Activated naive CD8-positive, alpha-beta T cell treated with anti-CD3 and anti-CD28 coated beads for 36 hours (primary cell): ENCODE results near the gene TMEM178A. TPM values are rescaled to one million over a fixed set of nuclear protein-coding genes. Genes with fewer than 3 reads are reported as not detected.

Source experiments
- DNase-seq: peaks from one replicate; pipeline ENCODE4 v3.0.0; 2021
- H3K27ac Mint-ChIP-seq: one replicate; pipeline ENCODE4 v1.8.0; 2022; ENCODE audit warnings: mild to moderate bottlenecking, moderate library complexity, mixed read lengths
- H3K27me3 Mint-ChIP-seq: one replicate; pipeline ENCODE4 v1.8.0; 2022; ENCODE audit warnings: mild to moderate bottlenecking, mixed read lengths
- H3K36me3 Mint-ChIP-seq: one replicate; pipeline ENCODE4 v1.8.0; 2021; ENCODE audit warnings: mild to moderate bottlenecking, mixed read lengths
- H3K4me1 Mint-ChIP-seq: one replicate; pipeline ENCODE4 v1.8.0; 2021; ENCODE audit warnings: mixed read lengths
- H3K4me3 Mint-ChIP-seq: one replicate; pipeline ENCODE4 v1.8.0; 2022; ENCODE audit warnings: mild to moderate bottlenecking, moderate library complexity, mixed read lengths
- H3K9me3 Mint-ChIP-seq: one replicate; pipeline ENCODE4 v1.8.0; 2022; ENCODE audit warnings: mixed read lengths
- total RNA-seq, 2 experiments: library from RNA; stranded (reverse); gene quantifications; one replicate each; pipeline ENCODE4 v1.2.3, GENCODE V29; 2021

TMEM178A gene
- total RNA-seq, 2 experiments from 2014 or later = 0.16 TPM

DNA sequence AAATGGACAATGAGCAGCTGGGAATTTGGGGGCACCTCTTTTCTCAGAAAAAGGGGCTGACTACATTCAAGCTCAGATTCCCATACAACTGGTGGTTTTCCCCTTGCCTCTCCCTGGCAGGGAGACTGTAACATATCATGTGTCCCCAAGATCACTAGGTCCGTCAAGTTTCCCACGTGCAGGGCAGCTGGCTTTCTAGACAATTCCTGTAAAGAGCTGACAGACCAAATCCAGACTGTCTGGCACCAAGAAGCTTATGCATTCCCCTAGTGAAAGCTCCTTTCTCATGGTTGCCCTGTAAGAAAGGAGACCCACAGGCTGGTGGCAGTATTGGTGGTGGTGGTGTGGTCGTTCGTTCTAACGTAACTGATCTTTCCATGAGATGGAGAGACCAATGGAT lies 64.6 kb downstream of the TMEM178A start:
- peaks cover 2% of the 10 kb centered on the region for H3K9me3 Mint-ChIP-seq
- H3K4me3 Mint-ChIP-seq = no peak overlapping the region
- H3K36me3 Mint-ChIP-seq = peaks cover 34% of the 10 kb centered on the region
- H3K27me3 Mint-ChIP-seq = no peaks in the 10 kb centered on the region
- H3K27ac Mint-ChIP-seq = no peak overlapping the region
- DNase-seq = no peak
- H3K4me1 Mint-ChIP-seq = peaks cover 4% of the 10 kb centered on the region

DNA sequence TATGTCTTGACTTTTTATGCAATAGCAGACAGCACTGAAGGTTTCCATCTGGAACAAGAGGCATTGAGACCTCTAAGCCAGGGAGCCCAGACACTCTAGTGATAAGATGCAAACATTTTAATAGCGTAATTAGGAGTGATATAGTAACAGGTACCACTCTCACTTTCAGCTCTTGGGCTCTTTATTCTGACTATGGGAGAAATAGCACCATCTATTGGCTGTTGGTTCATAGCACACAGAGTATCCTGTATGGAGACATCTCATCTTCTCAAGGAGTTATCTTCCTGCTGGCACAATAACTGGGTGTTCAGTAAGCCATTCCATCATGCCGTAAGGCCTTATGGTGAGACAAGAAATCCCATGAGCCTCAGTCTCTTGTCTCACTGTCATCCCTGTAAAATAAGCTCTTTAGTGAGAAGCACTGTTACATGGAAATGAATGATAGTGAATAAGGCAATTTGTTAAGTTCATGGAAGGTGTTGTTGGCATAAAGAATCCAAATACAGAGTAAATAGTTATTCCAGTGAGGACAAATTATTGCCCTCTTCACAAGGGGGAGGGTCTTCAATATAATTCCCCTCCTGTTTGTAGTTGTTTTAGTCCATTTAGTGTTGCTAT lies 65.1 kb downstream of the TMEM178A start:
- H3K4me1 Mint-ChIP-seq = peaks cover 4% of the 10 kb centered on the region
- no peak overlapping the region for H3K4me3 Mint-ChIP-seq
- DNase-seq = no peak
- H3K36me3 Mint-ChIP-seq = peaks cover 39% of the 10 kb centered on the region
- no peak overlapping the region for H3K27ac Mint-ChIP-seq
- H3K9me3 Mint-ChIP-seq = peaks cover 2% of the 10 kb centered on the region
- no peaks in the 10 kb centered on the region for H3K27me3 Mint-ChIP-seq

DNA sequence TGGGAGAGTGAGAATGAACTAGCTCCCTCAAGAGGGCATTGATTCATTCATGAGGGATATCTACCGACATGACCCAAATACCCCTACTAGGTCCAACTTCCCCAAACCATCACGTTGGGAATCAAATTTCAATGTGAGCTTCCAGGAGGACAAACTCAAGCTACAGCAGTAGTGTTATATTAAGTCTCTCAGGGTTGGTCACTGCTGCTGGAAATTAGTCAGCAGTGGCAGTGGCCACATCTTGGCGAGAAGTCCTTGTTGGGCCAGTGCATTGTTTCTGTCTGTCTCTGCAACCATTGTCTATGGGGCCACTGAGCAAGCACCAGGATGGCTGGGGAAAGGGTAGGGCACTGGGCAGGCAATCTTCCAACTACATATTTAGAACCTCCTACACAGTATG lies 65.8 kb downstream of the TMEM178A start:
- H3K9me3 Mint-ChIP-seq = peaks cover 2% of the 10 kb centered on the region
- no peaks in the 10 kb centered on the region for H3K4me1 Mint-ChIP-seq
- no peak for DNase-seq
- no peak overlapping the region for H3K27ac Mint-ChIP-seq
- H3K4me3 Mint-ChIP-seq = no peak overlapping the region
- H3K27me3 Mint-ChIP-seq = no peaks in the 10 kb centered on the region
- H3K36me3 Mint-ChIP-seq = peaks cover 42% of the 10 kb centered on the region

DNA sequence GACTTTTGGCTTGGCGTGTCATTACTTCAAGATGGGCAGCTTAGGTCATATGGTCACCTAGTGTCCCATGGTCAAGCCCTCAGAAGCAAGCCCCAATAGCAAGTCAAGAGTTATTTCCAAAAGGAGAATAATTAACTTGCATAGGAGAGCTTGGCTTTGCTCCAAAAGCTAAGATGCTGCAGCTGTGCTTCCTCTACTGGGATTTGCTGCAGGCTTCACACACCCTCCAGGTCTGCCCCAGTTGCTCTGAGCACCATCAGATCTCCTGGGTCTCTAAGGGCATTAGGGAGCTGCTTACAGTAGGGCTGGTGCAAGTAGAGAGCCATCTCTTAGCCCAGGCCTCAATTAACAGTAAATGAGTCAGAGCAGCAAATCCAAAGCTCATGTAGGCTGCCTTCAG lies 66.8 kb downstream of the TMEM178A start:
- H3K27ac Mint-ChIP-seq = no peak overlapping the region

DNA sequence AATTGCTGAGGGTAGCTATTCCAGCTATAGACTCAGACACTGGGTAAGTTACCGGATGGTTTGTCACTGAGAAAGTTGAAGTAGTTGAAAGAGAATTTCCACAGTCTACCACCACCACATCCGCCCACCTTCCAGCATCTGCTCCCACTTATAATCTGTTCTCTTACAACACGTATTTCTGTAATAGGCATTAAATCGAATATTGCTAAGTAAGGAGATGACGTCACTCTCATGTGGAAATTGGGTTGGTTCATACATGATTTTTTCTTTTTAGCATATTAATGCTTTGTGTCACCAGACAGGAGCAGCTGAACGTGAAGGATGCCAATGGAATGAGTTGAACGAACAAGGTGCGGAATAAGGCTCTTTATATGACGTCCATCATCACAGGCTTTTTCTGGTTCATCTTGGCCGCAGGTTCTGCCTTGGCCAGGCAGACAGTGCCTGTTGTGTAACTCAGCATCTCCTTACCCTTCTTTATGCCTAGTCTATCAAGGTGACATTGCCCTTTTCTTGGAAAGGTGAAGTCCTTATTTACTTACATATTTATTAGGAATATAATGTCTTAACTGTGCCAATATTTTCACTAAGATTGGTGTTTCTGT lies 67.5 kb downstream of the TMEM178A start:
- Mint-ChIP-seq H3K27me3 (no peaks in the 10 kb centered on the region), H3K4me1 (peaks cover 7% of the 10 kb centered on the region), H3K9me3 (peaks cover under 1% of the 10 kb centered on the region), H3K4me3 (no peak overlapping the region), H3K36me3 (peaks cover 53% of the 10 kb centered on the region), H3K27ac (no peak overlapping the region)
- no peak for DNase-seq

More for the DNA sequence above, 66.8 kb downstream of the TMEM178A start:
- Mint-ChIP-seq H3K27me3 (no peaks in the 10 kb centered on the region), H3K9me3 (peaks cover 2% of the 10 kb centered on the region), H3K36me3 (peaks cover 46% of the 10 kb centered on the region), H3K4me3 (no peak overlapping the region), H3K4me1 (peaks cover 1% of the 10 kb centered on the region)
- DNase-seq = no peak

DNA sequence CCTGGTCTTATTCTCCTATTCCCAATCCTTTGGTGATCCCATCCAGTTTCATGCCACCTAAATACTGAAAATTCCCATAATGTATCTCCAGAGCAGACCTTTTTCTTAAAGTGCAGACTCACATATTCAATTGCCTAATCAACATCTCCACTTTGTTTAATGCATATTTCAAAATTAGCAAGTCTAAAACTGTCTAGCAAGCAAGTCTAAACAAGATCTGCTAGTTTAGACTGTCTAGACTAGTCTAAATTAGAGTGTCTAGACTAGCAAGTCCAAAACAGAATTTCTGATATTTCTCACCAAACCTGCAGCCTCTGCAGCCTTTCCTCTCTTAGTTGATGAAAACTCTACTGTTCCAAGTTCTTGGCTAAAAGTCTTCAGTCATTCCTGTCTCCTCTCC lies 68.7 kb downstream of the TMEM178A start:
- H3K4me1 Mint-ChIP-seq = peaks cover 8% of the 10 kb centered on the region
- no peaks in the 10 kb centered on the region for H3K9me3 Mint-ChIP-seq
- H3K4me3 Mint-ChIP-seq = no peak overlapping the region
- H3K36me3 Mint-ChIP-seq = peaks cover 61% of the 10 kb centered on the region
- H3K27ac Mint-ChIP-seq = no peak overlapping the region
- DNase-seq = no peak
- no peaks in the 10 kb centered on the region for H3K27me3 Mint-ChIP-seq

DNA sequence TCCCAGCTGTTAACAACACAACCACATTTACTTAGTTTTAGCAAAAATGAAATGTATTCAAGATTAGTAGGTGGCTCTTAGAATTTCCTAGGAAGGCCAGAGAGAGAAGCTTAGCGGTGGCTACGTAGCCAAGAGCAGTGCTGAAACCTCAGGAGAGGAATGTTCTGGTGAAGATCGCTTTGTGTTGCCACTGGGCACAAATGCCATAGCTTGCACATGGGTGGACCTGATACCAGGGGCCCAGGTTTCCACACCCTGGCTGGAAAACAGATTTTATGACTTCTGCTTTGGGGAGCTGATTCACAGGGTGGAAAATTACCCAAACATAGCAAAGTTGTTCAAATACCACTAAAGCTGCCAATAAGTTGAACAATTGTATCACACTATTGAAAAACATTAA lies 69.9 kb downstream of the TMEM178A start:
- Mint-ChIP-seq H3K36me3 (peaks cover 65% of the 10 kb centered on the region), H3K4me3 (no peak overlapping the region), H3K4me1 (peaks cover 8% of the 10 kb centered on the region), H3K27ac (no peak overlapping the region), H3K9me3 (no peaks in the 10 kb centered on the region), H3K27me3 (no peaks in the 10 kb centered on the region)
- no peak for DNase-seq

DNA sequence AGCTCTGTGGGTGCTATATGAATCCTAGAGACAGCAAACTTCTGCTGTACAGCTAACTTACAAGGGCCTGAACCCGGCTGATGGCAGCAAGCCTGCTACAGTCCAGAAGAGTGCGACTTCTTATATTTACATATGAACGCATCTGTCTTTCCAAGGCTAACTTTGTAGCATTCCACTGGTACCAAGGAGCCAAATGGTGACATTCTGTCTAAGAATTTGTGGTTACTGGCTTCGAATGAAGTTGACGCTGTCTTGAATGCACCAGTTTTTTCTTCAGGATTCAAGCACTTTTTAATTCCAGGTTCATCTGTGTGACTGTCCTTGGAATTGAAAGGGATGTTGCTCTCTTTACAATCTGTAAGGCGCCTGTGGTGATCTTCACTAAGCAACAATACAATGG lies 70.9 kb downstream of the TMEM178A start:
- H3K9me3 Mint-ChIP-seq = no peaks in the 10 kb centered on the region
- no peak overlapping the region for H3K4me3 Mint-ChIP-seq
- no peak overlapping the region for H3K27ac Mint-ChIP-seq
- no peaks in the 10 kb centered on the region for H3K27me3 Mint-ChIP-seq
- peaks cover 61% of the 10 kb centered on the region for H3K36me3 Mint-ChIP-seq
- no peak for DNase-seq
- H3K4me1 Mint-ChIP-seq = peaks cover 8% of the 10 kb centered on the region

DNA sequence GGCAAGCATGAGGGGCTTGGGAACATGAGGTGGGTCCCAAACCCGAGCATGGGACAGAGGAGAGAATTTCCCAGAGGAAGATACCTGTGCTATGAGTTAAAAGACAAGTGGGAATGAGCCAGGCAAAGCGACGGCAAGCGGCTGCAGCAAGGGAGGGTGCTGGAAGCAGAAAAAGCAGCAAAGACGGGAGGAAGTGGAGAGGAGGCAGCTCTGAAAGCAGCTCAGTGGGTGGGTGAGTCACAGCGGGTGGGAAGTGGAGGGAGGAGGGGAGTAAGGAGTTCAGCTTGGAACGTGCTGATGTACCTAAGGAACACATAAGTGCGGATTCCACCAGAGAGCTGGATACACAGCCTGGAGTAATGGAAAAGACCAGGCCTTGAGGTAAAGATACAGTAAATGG lies 71.9 kb downstream of the TMEM178A start:
- Mint-ChIP-seq H3K9me3 (no peaks in the 10 kb centered on the region), H3K36me3 (peaks cover 56% of the 10 kb centered on the region), H3K4me1 (peaks cover 8% of the 10 kb centered on the region), H3K4me3 (no peak overlapping the region), H3K27ac (no peak overlapping the region), H3K27me3 (no peaks in the 10 kb centered on the region)
- no peak for DNase-seq

DNA sequence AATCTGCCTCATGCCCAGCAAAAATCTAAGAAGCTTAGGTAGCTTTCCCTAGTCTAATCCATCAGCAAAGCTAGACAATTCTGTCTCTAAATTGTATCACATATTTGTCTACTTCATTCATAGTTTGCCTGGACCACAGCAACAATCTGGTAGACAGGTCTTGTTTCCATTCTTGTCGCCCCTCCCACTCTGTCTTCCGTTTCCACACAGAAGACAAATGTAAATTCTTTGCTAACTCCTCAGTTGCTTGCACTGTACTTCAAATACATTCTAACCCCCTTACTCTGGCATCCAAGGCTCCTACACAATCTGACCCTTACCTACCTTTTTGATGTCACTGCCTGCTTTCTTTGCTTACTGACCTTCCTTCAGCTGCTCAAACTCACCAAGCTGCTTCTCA lies 73.2 kb downstream of the TMEM178A start:
- Mint-ChIP-seq H3K36me3 (peaks cover 51% of the 10 kb centered on the region), H3K4me1 (peaks cover 8% of the 10 kb centered on the region), H3K9me3 (no peaks in the 10 kb centered on the region), H3K27me3 (no peaks in the 10 kb centered on the region), H3K4me3 (no peak overlapping the region), H3K27ac (no peak overlapping the region)
- no peak for DNase-seq

DNA sequence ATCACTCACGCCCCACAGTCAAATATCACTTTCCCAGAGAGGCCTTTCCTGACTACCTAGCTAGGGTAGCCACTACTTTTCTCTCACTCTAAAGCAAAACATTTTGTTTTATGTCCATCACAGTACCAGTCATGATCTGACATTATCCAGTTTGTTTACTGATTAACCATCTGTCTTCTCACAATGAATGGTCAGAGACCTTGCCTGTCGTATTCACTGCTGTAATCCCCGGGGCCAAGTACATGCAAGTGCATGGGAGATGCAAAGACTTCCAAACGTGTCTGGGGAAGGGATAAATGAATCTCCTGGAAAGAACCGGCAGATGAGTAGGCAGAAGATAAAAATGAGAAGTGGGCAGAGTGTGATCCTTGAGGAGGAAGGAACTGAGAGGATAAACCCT lies 73.7 kb downstream of the TMEM178A start:
- Mint-ChIP-seq H3K27me3 (no peaks in the 10 kb centered on the region), H3K4me1 (peaks cover 8% of the 10 kb centered on the region), H3K27ac (no peak overlapping the region), H3K4me3 (no peak overlapping the region), H3K36me3 (peaks cover 46% of the 10 kb centered on the region), H3K9me3 (no peaks in the 10 kb centered on the region)
- DNase-seq = no peak

DNA sequence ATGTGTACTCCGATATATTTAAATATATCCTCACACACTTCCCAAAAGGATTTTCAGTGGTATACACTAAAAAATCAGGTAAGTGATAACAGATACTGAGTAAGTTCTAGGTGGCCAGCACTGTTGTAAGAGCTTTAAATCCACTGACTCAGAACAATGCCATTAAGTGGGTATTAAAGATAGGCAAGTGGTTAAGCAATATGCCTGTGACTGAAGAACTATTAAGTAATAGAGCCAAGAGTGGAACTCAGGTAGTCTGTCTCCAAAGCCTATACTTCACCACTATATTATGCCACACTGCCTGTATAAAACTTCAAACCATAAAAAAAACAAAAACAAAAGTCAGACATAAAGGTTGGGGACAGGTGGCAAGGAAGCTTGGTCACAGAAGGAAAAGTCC lies 76.2 kb downstream of the TMEM178A start:
- no peak for DNase-seq
- Mint-ChIP-seq H3K36me3 (peaks cover 32% of the 10 kb centered on the region), H3K27me3 (no peaks in the 10 kb centered on the region), H3K27ac (no peak overlapping the region), H3K4me3 (no peak overlapping the region), H3K9me3 (no peaks in the 10 kb centered on the region), H3K4me1 (peaks cover 8% of the 10 kb centered on the region)

DNA sequence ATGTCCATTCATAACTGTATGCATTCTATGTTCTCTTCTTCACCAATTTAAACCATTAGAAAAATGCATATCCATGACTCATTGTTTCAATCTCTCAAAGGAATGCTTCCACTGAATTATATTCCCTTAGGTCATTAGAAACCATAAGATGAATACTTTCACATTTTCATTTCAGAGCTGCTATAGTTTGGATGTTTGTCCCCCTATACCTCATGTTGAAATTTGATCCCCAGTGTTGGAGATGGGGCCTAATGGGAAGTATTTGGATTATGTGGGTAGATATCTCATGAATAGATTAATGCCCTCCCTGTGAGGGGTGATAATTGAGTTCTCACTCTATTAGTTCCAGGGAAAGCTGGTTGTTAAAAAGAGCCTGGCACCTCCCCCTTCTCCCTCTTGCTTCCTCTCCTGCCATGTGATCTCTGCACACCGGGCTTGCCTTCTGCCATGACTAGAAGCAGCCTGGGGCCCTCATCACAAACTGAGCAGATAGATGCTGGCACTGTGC lies 77.6 kb downstream of the TMEM178A start:
- DNase-seq = no peak
- Mint-ChIP-seq H3K9me3 (no peaks in the 10 kb centered on the region), H3K36me3 (peaks cover 23% of the 10 kb centered on the region), H3K27me3 (no peaks in the 10 kb centered on the region), H3K27ac (no peak overlapping the region), H3K4me3 (no peak overlapping the region), H3K4me1 (no peaks in the 10 kb centered on the region)

DNA sequence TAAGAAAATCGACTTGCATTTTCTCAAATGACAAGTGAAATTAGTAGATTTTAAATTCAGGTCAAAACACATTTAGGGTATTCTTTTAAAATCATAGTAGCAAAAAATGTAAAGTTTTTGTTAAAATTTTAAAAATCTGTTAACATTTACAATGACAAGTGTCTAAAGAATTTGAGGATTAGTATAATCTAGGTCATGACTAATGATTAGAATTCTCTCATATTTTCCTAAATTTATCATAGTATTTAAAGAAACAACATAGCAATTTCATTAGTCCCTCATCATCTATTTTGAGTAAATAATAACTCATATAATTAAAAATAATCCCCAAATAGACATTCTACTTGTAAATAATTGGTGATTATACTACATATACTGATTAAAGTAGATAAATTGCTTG lies 89.7 kb downstream of the TMEM178A start:
- Mint-ChIP-seq H3K4me1 (peaks cover 3% of the 10 kb centered on the region), H3K27ac (no peak overlapping the region), H3K4me3 (no peak overlapping the region), H3K36me3 (peaks cover 45% of the 10 kb centered on the region), H3K27me3 (no peaks in the 10 kb centered on the region), H3K9me3 (no peaks in the 10 kb centered on the region)
- no peak for DNase-seq

DNA sequence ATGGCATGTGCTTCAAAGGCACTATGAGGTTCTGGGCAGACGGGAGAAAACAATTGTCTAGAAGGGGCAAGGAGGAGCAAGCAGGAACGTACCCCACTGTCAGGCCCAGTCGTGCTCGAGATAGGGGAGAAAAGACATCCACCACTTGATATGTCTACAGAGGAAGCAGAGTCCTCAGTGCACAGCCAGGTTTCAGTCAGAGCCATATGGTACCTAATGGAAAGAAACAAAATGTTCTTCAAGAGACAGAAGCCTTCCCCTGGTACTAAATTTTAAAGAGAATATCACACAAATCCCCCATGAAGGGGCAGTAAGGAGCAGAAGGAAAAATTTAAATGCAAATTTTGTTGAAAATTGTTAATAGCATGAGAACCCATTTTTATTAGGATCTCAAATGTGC lies 91.4 kb downstream of the TMEM178A start:
- H3K27ac Mint-ChIP-seq = no peak overlapping the region
- DNase-seq = no peak

DNA sequence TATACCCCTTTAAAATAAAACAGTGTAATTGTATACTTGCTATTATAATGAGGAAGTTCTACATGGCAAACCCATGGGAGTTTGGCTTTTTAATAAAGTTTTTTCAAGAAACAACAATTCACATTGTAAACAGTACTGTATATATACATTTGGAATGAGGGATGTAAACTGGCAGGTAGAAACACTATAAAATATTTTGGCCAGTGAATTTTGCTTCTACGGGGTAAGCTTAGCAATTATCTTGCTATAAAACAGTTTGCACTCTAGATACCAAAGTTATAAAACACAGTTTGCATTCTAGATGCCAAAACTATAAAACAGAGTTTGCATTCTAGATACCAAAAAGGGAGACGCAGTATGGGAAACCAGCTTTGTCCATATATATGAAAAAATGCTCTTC lies 96.7 kb downstream of the TMEM178A start:
- Mint-ChIP-seq H3K36me3 (peaks cover 57% of the 10 kb centered on the region), H3K27ac (no peak overlapping the region), H3K27me3 (no peaks in the 10 kb centered on the region), H3K4me3 (no peak overlapping the region), H3K4me1 (peaks cover 11% of the 10 kb centered on the region), H3K9me3 (no peaks in the 10 kb centered on the region)
- DNase-seq = no peak

More for the DNA sequence above, 91.4 kb downstream of the TMEM178A start:
- Mint-ChIP-seq H3K9me3 (no peaks in the 10 kb centered on the region), H3K27me3 (no peaks in the 10 kb centered on the region), H3K4me1 (peaks cover 5% of the 10 kb centered on the region), H3K4me3 (no peak overlapping the region), H3K36me3 (peaks cover 50% of the 10 kb centered on the region)
